ENCODE measurements around the gene MTMR3. TPM values are rescaled to one million over a fixed set of nuclear protein-coding genes. Genes with fewer than 3 reads are reported as not detected.

The MTMR3 gene
- total and polyA plus RNA-seq, 4 donors = 13.6 to 86.0 (median 41.3) TPM

DNA sequence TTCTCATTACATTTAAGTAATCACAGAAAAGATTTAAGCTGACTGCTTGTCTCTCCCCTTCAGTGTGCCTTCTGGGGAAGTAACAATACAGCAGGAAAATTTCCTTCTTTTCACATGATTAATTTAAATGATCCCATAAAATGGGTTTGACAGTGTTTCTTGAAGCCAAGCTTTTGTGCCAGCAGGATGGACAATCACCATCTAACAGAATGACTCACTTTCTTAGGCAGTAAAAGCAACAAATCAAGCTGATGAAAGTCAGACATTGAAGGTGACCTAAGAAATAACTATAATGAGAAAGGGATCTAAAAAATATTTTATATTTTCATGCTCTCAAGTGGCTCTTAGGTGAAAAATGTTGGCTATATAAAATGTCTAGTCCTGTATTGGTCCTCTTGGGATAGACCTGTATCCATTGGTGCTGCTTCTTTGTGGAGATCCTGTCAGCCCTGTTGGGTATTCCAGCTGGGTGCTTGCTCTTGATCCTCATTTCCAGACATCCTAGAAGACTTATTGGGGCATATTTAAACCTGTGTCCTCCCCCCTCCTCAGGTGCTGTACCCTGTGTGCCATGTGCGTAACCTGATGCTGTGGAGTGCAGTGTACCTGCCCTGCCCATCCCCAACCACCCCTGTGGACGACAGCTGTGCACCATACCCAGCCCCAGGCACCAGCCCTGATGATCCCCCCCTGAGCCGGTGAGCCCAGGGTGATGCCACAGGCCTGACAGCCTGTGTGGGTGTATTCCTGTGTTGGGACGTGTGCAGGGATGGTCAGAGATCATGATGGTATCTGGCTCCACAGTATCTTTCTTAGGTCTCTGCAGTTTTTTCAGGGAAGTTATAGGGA, 134.6 kb downstream of the MTMR3 start:
- no peak for DNase-seq
- Histone ChIP-seq H3K27ac (ENCODE audit: low read depth in 1 of 2, low read length in 1 of 2) (no peak overlapping the region), H3K4me1 (ENCODE audit: control insufficient read depth in 5 of 5, insufficient read depth in 5 of 5, low read length in 5 of 5) (no peaks in the 10 kb centered on the region), H3K9ac (ENCODE audit: insufficient read depth in 1 of 2, low read length in 2 of 2) (no peak overlapping the region), H3K4me3 (no peak overlapping the region), H3K27me3 (ENCODE audit: control insufficient read depth in 3 of 3, insufficient read depth in 3 of 3, low read length in 2 of 3) (no peaks in the 10 kb centered on the region), H3K36me3 (ENCODE audit: control insufficient read depth in 4 of 4, insufficient read depth in 4 of 4, low read length in 4 of 4) (peaks cover 32 to 73% (median 66%) of the 10 kb centered on the region in 4 donors), H3K9me3 (ENCODE audit: control insufficient read depth in 4 of 4, insufficient read depth in 3 of 4, low read length in 3 of 4) (no peaks in the 10 kb centered on the region)
- no peak for ATAC-seq (ENCODE audit: insufficient read depth, low FRiP score)
- TF ChIP-seq, protein P1, sequence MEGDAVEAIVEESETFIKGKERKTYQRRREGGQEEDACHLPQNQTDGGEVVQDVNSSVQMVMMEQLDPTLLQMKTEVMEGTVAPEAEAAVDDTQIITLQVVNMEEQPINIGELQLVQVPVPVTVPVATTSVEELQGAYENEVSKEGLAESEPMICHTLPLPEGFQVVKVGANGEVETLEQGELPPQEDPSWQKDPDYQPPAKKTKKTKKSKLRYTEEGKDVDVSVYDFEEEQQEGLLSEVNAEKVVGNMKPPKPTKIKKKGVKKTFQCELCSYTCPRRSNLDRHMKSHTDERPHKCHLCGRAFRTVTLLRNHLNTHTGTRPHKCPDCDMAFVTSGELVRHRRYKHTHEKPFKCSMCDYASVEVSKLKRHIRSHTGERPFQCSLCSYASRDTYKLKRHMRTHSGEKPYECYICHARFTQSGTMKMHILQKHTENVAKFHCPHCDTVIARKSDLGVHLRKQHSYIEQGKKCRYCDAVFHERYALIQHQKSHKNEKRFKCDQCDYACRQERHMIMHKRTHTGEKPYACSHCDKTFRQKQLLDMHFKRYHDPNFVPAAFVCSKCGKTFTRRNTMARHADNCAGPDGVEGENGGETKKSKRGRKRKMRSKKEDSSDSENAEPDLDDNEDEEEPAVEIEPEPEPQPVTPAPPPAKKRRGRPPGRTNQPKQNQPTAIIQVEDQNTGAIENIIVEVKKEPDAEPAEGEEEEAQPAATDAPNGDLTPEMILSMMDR (IDR thresholded peaks at IDR 0.05; ENCODE audit: control extremely low read depth, extremely low read depth) = no peak
- WGBS, 2 donors = 95 to 97% methylated on average over 4 of the region's 4 CpGs

- TF ChIP-seq, protein P1 (IDR thresholded peaks at IDR 0.05; ENCODE audit: control extremely low read depth, extremely low read depth) = no peak
- WGBS, 2 donors = 90 to 93% methylated on average over 9 of the region's 9 CpGs
- Histone ChIP-seq H3K36me3 (ENCODE audit: control insufficient read depth in 4 of 4, insufficient read depth in 4 of 4, low read length in 4 of 4) (peaks cover 27 to 75% (median 65%) of the 10 kb centered on the region in 4 donors), H3K27ac (ENCODE audit: low read depth in 1 of 2, low read length in 1 of 2) (no peak overlapping the region), H3K4me3 (no peak overlapping the region), H3K9ac (ENCODE audit: insufficient read depth in 1 of 2, low read length in 2 of 2) (no peak overlapping the region), H3K9me3 (ENCODE audit: control insufficient read depth in 4 of 4, insufficient read depth in 3 of 4, low read length in 3 of 4) (no peaks in the 10 kb centered on the region), H3K4me1 (ENCODE audit: control insufficient read depth in 5 of 5, insufficient read depth in 5 of 5, low read length in 5 of 5) (peaks cover 0 to 5% (median 0%) of the 10 kb centered on the region in 5 donors), H3K27me3 (ENCODE audit: control insufficient read depth in 3 of 3, insufficient read depth in 3 of 3, low read length in 2 of 3) (no peaks in the 10 kb centered on the region)
- DNase-seq (no peak), ATAC-seq (ENCODE audit: insufficient read depth, low FRiP score) (no peak)
Observed at GRCh38 chr22:30020511-30020910, 137.5 kb downstream of the MTMR3 start.

DNA sequence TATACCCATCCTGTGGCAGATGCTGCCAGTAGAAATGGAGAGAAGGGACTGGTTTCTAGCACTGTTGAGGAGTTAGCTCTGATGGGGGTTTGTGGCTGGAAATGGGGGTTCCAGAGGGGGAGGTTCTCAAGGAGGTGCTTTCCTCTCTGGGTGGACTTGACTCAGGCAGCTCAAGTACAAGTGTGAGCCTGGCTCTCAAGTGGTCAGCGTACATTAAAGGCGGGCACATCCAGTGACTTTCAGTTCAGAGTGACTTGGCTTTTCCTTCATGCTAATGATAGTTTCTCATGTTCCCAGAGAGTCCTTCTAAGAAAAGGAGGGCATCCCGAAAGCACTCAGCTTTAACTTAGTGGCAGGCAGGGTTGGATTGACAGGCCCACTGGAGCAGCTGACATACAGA, 138.4 kb downstream of the MTMR3 start:
- no peaks in the 10 kb centered on the region for H3K9me3 ChIP-seq (ENCODE audit: control insufficient read depth in 4 of 4, insufficient read depth in 3 of 4, low read length in 3 of 4)
- H3K27me3 ChIP-seq (ENCODE audit: control insufficient read depth in 3 of 3, insufficient read depth in 3 of 3, low read length in 2 of 3) = no peaks in the 10 kb centered on the region
- no peak for ATAC-seq (ENCODE audit: insufficient read depth, low FRiP score)
- H3K36me3 ChIP-seq (ENCODE audit: control insufficient read depth in 4 of 4, insufficient read depth in 4 of 4, low read length in 4 of 4) = peaks cover 33 to 74% (median 63%) of the 10 kb centered on the region in 4 donors
- 84 to 93% methylated on average over 3 of the region's 3 CpGs for WGBS, 2 donors
- no peak overlapping the region for H3K4me3 ChIP-seq
- H3K4me1 ChIP-seq (ENCODE audit: control insufficient read depth in 5 of 5, insufficient read depth in 5 of 5, low read length in 5 of 5) = peaks cover 0 to 7% (median 0%) of the 10 kb centered on the region in 5 donors
- no peak overlapping the region for H3K27ac ChIP-seq (ENCODE audit: low read depth in 1 of 2, low read length in 1 of 2)
- TF ChIP-seq, protein P1 (IDR thresholded peaks at IDR 0.05; ENCODE audit: control extremely low read depth, extremely low read depth) = no peak
- H3K9ac ChIP-seq (ENCODE audit: insufficient read depth in 1 of 2, low read length in 2 of 2) = no peak overlapping the region
- no peak for DNase-seq
